UCSD-AML1 (cell line): ENCODE data around the gene KLC4.
A peak's percentile ranks its signal among the peaks of the same experiment; 100 is the strongest.

Experiments used
- DNase-seq: peaks from one replicate; lab custom pipeline; 2025; ENCODE audit not compliant: unreplicated experiment; lab: John Stamatoyannopoulos, UW

KLC4 gene

DNA sequence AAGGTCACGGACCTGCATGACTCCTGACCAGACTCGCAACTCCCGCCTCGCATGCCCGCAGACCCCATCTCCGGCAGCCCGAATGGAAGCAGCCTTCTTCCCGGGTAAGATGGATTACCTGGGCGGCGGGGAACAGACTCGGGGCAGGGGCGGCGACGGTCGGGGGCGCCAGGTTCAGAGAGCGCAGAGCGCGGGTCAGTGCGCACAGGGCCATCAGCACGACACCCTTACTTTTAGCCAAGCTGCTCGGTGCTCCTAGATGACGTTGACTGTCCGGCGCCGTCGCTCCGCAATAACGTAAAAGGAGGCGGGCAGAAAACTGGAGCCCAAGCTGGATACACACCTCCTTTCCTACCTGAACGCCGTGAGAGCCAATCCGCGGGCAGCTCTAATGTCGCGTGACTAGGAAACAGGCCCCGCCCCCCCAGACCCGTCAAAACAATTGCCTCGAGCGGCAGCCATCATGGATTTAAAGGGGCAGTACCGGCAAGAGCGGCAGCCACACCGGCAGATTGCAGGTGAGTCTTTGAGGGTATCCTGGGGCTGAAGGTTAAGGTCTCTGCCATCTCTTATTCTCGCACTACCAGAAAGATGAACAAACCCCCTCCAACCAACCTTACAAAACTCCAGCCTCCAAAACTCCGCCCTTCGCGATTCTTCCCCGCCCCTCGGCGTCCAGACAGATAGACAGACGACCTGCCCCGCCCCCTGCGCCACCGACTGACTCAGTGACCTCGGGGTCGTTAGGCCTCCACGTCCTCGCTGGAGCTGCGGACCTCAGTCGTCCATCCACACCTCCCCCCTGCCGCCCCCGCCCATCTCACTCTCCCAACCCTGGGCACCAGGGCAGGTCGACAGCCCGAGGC lies at the start of gene KLC4, which contains the start of gene MRPL2:
Gene KLC4, plus strand, starts transcription at position 464 of the 866 bp plus-strand sequence. CDS start 1,705 bp downstream, outside the sequence.
Gene MRPL2, minus strand, starts transcription at position 267 of the 866 bp plus-strand sequence. Its CDS starts 53 bp downstream, at position 214.
- peak; percentile 98 for DNase-seq

GRCh38 chr6:43011207-43011606 lies 48.2 kb upstream of the KLC4 start:
- no peak for DNase-seq

DNA sequence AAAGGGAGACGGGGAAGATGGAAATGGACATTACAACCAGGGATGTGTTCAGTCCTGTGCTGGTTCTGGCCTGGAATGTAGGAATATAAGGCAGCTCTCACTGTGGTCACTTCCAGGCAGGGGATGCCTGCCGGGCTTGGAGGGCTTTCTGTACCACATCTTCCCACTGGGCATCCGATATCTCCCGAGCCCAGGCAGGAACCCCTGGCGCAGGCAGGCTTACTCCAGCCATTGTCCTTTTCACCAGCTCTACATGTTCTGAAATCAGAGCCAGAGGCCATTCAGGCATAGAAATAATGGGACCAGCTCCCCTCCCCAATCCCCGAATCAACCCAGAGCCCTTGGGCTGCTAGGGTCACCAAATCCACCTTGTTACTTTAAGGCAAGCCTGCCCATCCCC lies 47.1 kb upstream of the KLC4 start:
- no peak for DNase-seq

- no peak for DNase-seq
These were observed 46.2 kb upstream of the KLC4 start for GRCh38 chr6:43013097-43013842.

DNA sequence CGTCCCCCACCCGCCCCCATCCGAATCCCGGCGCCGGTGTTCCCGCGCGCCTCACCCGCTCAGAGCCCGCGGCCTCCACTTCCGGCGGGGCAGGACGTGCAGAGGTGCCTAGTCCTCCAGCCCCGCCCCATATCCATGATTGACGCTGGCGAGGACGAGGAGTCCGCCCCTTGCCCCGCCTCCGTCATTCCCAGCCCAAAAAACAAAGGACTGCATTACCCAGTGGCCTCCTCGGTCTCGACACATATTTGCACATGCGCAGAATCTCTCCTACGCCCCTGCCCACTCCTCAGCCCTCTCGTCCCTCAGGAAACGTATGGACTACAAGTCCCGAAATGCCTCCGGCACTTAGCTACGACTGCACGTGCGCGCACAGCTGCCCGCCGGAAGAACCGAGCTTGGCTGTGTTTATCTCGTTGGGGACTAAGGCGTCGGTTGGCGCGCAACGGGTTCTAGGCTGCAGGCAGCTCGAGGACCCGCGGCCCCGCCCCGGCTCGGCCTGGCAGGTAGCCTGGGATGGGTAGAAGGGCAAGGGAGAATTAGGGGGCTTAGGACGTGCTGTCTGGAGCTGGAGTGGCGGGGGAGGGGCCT lies 45.5 kb upstream of the KLC4 start, which contains the start of the genes KLHDC3 and MEA1:
Gene KLHDC3, plus strand, starts transcription at position 407 of the 591 bp plus-strand sequence. CDS start 2,944 bp downstream, outside the sequence.
Gene MEA1, minus strand, starts transcription at position 104 of the 591 bp plus-strand sequence. CDS start 133 bp downstream, outside the sequence.
- peak; percentile 99 for DNase-seq

GRCh38 chr6:43014434-43014909 lies 45.0 kb upstream of the KLC4 start:
- no peak for DNase-seq

- no peak for DNase-seq
These were observed 43.1 kb upstream of the KLC4 start for GRCh38 chr6:43016176-43016942.

- DNase-seq = no peak
These were observed 42.5 kb upstream of the KLC4 start for GRCh38 chr6:43016943-43017334.

DNA sequence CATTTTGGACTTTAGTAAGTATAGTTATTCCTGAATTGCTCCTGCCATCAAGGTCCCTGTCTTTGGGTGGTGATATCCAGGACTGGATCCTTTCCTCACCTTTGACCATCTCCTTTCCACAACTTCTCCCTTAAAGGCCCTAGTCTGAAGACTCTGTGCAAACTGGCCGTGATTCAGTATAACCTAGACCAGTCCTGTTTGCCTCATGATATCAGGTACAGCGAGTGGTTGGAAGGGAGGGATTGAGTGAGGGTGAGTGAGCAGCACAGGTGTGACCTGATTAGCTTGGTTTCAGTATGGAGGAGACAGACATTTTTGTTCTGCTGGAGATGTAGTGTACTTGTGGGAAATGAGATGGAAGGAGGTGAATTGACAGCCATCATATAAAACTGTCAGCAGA lies 40.3 kb upstream of the KLC4 start:
- no peak for DNase-seq

- DNase-seq = no peak
These were observed 39.3 kb upstream of the KLC4 start for GRCh38 chr6:43020052-43020705.

GRCh38 chr6:43020847-43021246 lies 38.6 kb upstream of the KLC4 start:
- no peak for DNase-seq

DNA sequence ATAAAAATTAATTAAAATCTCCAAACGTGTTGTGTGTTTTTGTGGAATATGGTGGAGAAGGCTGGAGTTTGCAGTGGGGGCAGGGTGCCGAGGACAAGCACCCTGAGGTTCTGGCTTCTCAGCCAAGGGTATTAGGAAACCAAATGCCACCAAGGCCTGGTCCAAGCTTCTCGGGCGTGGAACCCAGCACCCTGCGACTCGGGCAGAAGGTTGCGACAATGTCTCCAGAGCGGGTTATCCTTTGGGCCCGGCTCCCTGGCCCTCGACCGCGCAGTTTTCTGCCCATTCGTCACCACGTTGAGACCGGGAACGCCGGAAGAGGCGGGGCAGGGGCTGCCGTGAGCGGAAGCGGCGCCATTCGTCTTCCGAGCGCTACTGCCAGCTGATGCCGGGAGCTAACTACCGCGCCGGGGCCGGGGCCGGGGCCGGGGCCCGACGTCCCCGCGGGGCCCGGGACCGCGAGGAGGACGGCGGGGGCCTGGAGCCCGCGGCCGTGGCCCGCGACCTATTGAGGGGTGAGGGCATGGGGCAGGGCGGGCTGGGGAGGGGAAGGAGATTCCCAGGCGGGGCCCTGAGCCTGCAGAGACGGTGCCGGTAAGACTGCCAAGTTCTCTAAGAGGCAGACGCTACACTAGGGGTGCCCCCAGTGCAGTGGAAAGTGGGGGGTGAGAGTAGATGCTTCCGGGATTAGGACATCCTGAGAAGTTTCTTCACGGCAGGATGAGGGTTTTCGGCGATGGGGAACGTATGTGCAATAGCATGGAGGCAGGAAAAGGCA lies 38.0 kb upstream of the KLC4 start, which contains the start of gene RRP36:
Gene RRP36, plus strand, starts transcription at position 354 of the 778 bp plus-strand sequence. Its CDS starts 32 bp downstream, at position 386.
- DNase-seq = peak; percentile 78

DNA sequence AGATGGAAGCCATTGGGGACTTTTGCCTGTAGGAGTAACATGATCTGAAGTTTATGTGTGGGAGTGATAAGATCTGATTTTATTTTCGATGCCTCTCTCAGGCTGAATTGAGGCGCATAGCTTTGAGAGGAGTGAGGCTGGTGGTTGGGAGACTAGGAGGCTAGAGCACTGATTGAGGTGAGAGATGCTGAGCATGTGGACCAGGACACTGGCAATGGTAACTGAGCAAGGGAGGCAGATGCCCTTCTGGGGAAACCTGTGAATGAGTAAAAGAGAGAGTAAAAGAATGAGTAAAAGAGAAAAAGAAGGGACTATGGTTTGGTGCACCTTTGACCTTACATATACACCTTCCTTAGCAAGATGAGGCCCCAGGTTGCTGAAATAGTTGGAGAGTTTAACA lies 35.0 kb upstream of the KLC4 start:
- DNase-seq = no peak

DNA sequence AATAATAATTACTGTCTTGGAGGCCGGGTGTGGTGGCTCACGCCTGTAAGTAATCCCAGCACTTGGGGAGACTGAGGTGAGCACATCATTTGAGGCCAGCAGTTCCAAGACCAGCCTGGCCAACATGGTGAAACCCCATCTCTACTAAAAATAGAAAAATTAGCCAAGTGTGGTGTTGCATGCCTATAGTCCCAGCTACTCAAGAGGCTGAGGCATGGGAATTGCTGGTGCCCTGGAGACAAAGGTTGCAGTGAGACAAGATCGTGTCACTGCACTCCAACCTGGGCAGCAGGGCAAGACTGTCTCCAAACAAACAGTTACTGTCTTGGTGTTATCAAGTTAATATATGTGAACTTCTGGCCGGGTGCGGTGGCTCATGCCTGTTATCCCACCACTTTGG lies 33.1 kb upstream of the KLC4 start:
- no peak for DNase-seq

- no peak for DNase-seq
These were observed 30.3 kb upstream of the KLC4 start for GRCh38 chr6:43029120-43029519.

GRCh38 chr6:43032326-43032725 lies 27.1 kb upstream of the KLC4 start:
- DNase-seq = no peak

DNA sequence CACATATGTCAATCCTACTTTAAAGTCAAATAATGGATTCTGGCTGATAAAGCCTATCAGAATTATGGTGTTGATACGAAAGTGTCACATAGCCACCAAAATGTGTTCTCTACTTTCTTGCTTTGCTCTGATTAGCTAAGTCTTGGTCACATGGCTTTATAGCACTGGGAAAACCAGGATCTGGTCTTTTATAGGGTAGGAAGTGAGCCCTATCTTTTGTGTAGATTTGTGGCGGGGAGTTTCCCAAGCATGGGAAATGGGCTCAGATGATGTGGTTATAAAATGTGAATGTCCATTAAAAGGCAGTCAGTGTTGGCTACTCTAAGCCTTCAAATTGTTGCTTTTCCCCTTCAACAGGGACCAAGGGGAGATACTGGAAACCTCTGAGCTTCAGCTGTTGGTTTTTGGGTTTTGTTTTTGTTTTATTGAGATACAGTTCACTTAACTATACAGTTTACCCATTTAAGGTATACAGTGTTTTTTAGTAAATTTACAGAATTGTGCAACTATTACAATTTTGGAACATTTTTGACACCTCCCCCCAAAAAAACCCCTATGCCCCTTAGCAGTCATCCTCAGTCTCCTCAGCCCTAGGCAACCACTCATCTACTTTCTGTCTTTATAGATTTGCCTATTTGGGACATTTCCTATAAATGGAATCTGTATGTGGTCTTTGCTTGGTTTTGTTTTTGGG lies 25.8 kb upstream of the KLC4 start:
- no peak for DNase-seq

DNA sequence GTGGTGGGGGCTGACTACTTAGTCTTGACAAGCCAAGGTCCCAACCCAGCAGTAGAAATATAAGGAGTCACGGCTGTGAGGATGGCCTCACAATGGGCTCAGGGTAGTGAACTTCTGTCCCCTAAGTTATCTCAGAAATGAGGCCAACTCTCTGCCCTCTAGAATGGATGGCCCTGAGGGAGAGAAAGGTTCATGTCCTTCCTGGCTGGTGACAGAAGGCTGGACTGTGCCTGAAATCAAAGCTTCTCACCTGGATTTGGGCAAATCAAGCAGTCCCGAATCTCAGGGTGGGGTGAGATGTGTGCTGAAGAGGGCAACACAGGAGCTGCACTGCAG lies 25.3 kb upstream of the KLC4 start:
- no peak for DNase-seq
